ENCODE measurements around the gene DYDC1. TPM values are rescaled to one million over a fixed set of nuclear protein-coding genes. Genes with fewer than 3 reads are reported as not detected.

DYDC1 gene
- not detected in 2 replicates for total RNA-seq

GRCh38 chr10:80356563-80356988, at the start of gene DYDC1, which contains the start of gene DYDC2:
Gene DYDC1 (minus strand): TSS chr10:80356755. CDS start chr10:80352601, 4,154 bp downstream.
Gene DYDC2 (plus strand): TSS chr10:80356781. CDS start chr10:80362444, 5,663 bp downstream.

DNA sequence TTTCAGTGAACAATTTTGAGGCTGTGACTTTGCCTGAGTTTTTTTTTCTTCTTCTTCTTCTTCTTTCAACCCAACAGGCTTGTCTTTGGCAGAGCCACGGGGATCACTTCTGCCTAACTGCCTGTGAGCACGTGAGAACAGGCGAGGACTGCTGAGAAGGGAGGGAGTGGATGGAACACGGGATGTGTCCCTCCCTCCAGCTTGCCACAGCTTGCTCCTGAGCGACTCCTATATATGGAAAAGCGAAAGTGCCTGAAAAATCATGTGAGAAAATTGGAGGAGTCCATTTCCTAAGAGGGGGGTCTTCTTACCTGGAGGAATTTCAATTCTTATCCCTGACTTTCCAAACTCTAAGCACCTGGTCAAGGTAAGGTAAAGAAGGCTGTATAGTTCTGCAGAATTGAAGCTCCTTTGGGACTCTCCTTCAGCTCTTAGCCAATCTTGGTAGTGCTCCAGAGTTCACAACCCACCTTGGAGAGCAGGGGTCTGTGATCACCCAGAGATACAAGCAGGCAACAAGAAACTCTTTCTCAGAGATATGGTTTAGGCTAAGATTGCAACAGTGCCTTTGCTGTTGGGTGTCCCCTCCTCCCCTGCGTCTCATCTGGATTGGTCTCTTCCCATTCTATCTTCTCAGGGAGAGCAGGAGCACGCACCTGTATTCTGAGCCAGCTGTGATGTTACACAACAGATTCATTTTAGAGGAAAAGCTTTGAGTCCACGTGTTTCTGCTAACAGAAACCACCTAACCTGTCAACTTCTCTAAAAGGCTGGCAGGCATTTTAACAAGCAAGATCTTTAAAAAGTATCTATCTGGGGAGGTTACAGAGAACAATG, 66.9 kb downstream of the DYDC1 start, which contains the start of gene MAT1A:
MAT1A (minus strand) TSS at position 208 of the 837 bp plus-strand sequence. CDS start 235 bp downstream, outside the sequence.

Other genes with a start within 250 kb of the DYDC1 start
- 1.9 and 6.9 TPM in 2 replicates for gene PLAC9, start 224.0 kb downstream of the DYDC1 start, total RNA-seq
- 54.7 and 55.5 TPM in 2 replicates for gene ANXA11, start 151.2 kb downstream of the DYDC1 start, total RNA-seq
- not detected in 2 replicates for gene MAT1A, start 67.1 kb downstream of the DYDC1 start, total RNA-seq
- not detected in 2 replicates for gene DYDC2, start within 50 bp of the DYDC1 start, total RNA-seq
- gene PRXL2A, start 51.8 kb upstream of the DYDC1 start, total RNA-seq, result 14.9 and 29.5 TPM in 2 replicates
- gene TSPAN14, start 97.6 kb upstream of the DYDC1 start, total RNA-seq, result 13.0 and 21.6 TPM in 2 replicates
- not detected in 2 replicates for gene SH2D4B, start 181.1 kb upstream of the DYDC1 start, total RNA-seq

Data from uterine smooth muscle cell (primary cell).